Stimulated activated CD8-positive, alpha-beta memory T cell treated with anti-CD3 and anti-CD28 coated beads, Interleukin-15, amount 100 ng/mL, for 24 hours (primary cell): ENCODE measurements around the gene PA2G4.
A peak's percentile ranks its signal among the peaks of the same experiment; 100 is the strongest.
"Not testable (repeated sequence)": the region's sequence is repeated elsewhere in the genome, so short reads cannot be mapped to it uniquely, and the experiment has no call there.

Experiments used
- DNase-seq: peaks from one replicate; pipeline ENCODE4 v3.0.0-alpha.2; 2020; ENCODE audit warnings: low read depth

PA2G4 gene

GRCh38 chr12:56101045-56101444, 3.3 kb upstream of the PA2G4 start:
- no peak for DNase-seq

- no peak for DNase-seq
These were observed 1.7 kb upstream of the PA2G4 start for GRCh38 chr12:56102683-56103065.

- no peak for DNase-seq
These were observed 1.2 kb upstream of the PA2G4 start for GRCh38 chr12:56103066-56103711.

GRCh38 chr12:56103823-56104108, 593 bp upstream of the PA2G4 start:
- peak; percentile 31 for DNase-seq

GRCh38 chr12:56104815-56105608, 653 bp downstream of the PA2G4 start:
- DNase-seq, result peak; percentile 21

- no peak for DNase-seq
These were observed 1.2 kb downstream of the PA2G4 start for GRCh38 chr12:56105609-56105902.

- no peak for DNase-seq
These were observed 2.9 kb downstream of the PA2G4 start for GRCh38 chr12:56107242-56107641.

GRCh38 chr12:56110571-56110970, 6.2 kb downstream of the PA2G4 start:
- DNase-seq, result no peak

- no peak for DNase-seq
These were observed 9.7 kb downstream of the PA2G4 start for GRCh38 chr12:56114084-56114483.

- no peak for DNase-seq
These were observed 11.0 kb downstream of the PA2G4 start for GRCh38 chr12:56115329-56115728.

- peak; percentile 91 for DNase-seq
These were observed 12.1 kb downstream of the PA2G4 start, which contains the start of gene RPL41 for GRCh38 chr12:56116267-56117081. Gene RPL41, plus strand, starts transcription at chr12:56116633.

- DNase-seq, result not testable (repeated sequence)
These were observed 12.8 kb downstream of the PA2G4 start for GRCh38 chr12:56117082-56117706.

GRCh38 chr12:56117778-56118687, 13.7 kb downstream of the PA2G4 start, which contains the start of gene ZC3H10:
Gene ZC3H10, plus strand, starts transcription at chr12:56118266. Its CDS starts 2,297 bp downstream, at chr12:56120563.
- peak; percentile 94 for DNase-seq

- no peak for DNase-seq
These were observed 14.5 kb downstream of the PA2G4 start for GRCh38 chr12:56118688-56119357.

- peak; percentile 14 for DNase-seq
These were observed 15.0 kb downstream of the PA2G4 start for GRCh38 chr12:56119361-56119796.

- no peak for DNase-seq
These were observed 15.9 kb downstream of the PA2G4 start for GRCh38 chr12:56120158-56120846.

- no peak for DNase-seq
These were observed 17.0 kb downstream of the PA2G4 start for GRCh38 chr12:56121204-56121870.

- no peak for DNase-seq
These were observed 18.3 kb downstream of the PA2G4 start for GRCh38 chr12:56122637-56123036.

- no peak for DNase-seq
These were observed 19.8 kb downstream of the PA2G4 start for GRCh38 chr12:56124133-56124532.
